ENCODE measurements around the gene ACTR8.
"Not testable (repeated sequence)": the region's sequence is repeated elsewhere in the genome, so short reads cannot be mapped to it uniquely, and the experiment has no call there.

The ACTR8 gene

GRCh38 chr3:53881691-53882593 lies at the start of gene ACTR8:
TSS of gene ACTR8 (minus strand) at chr3:53882152. CDS start at chr3:53882101, 51 bp downstream.
- peak; percentile 53 for DNase-seq

- not testable (repeated sequence) for DNase-seq
These were observed 45.4 kb upstream of the ACTR8 start for GRCh38 chr3:53927208-53927872.

GRCh38 chr3:53921296-53921695 lies 39.3 kb upstream of the ACTR8 start:
- no peak for DNase-seq

GRCh38 chr3:53919741-53920140 lies 37.8 kb upstream of the ACTR8 start:
- DNase-seq = no peak

GRCh38 chr3:53913401-53913800 lies 31.4 kb upstream of the ACTR8 start:
- no peak for DNase-seq

- no peak for DNase-seq
These were observed 20.8 kb upstream of the ACTR8 start for GRCh38 chr3:53902711-53903110.

GRCh38 chr3:53902067-53902466 lies 20.1 kb upstream of the ACTR8 start:
- no peak for DNase-seq

- DNase-seq = no peak
These were observed 18.8 kb upstream of the ACTR8 start for GRCh38 chr3:53900666-53901331.

GRCh38 chr3:53899750-53900149 lies 17.8 kb upstream of the ACTR8 start:
- DNase-seq = no peak

GRCh38 chr3:53892286-53892637 lies 10.3 kb upstream of the ACTR8 start:
- no peak for DNase-seq

GRCh38 chr3:53891497-53892285 lies 9.7 kb upstream of the ACTR8 start, which contains the start of gene SELENOK:
TSS of gene SELENOK (minus strand) at chr3:53891859.
- peak; percentile 93 for DNase-seq

- no peak for DNase-seq
These were observed 8.9 kb upstream of the ACTR8 start for GRCh38 chr3:53890726-53891475.

GRCh38 chr3:53888232-53888631 lies 6.3 kb upstream of the ACTR8 start:
- no peak for DNase-seq

- no peak for DNase-seq
These were observed 5.5 kb upstream of the ACTR8 start for GRCh38 chr3:53887446-53887845.

- no peak for DNase-seq
These were observed 3.3 kb upstream of the ACTR8 start for GRCh38 chr3:53885239-53885638.

- DNase-seq = no peak
These were observed 2.7 kb upstream of the ACTR8 start for GRCh38 chr3:53884623-53885022.

- no peak for DNase-seq
These were observed 1.1 kb upstream of the ACTR8 start for GRCh38 chr3:53883008-53883407.

GRCh38 chr3:53880396-53881345 lies 1.3 kb downstream of the ACTR8 start:
- DNase-seq = no peak

- no peak for DNase-seq
These were observed 16.0 kb downstream of the ACTR8 start for GRCh38 chr3:53865732-53866499.

GRCh38 chr3:53863145-53863544 lies 18.8 kb downstream of the ACTR8 start:
- no peak for DNase-seq
